Measurements from ENCODE around the gene PPP2R3A. TPM values are rescaled to one million over a fixed set of nuclear protein-coding genes. Genes with fewer than 3 reads are reported as not detected.
A peak's percentile ranks its signal among the peaks of the same experiment; 100 is the strongest.

PPP2R3A gene
- polyA plus RNA-seq, 4 donors: 1.0 to 8.6 (median 3.4) TPM

DNA sequence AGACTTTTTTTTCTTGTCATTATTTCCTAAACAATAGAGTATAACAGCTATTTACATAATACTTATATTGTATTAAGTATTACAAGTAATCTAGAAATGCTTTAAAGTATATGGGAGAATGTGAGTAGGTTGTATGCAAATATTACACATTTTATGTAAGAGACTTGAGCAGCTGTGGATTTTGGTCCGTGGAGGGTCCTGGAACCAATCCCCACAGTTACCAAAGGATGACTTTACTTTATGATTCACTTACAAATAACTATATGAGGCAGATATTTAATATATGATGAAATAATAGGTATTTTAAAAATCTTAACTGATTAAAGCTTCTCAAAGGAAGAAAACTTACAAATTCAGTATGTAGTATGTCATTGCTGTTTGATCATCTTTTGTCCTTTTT lies 56.3 kb downstream of the PPP2R3A start:
- Histone ChIP-seq H3K27me3 (ENCODE audit: control insufficient read depth in 3 of 3, insufficient read depth in 3 of 3, low read length in 3 of 3) (no peaks in the 10 kb centered on the region), H3K4me3 (ENCODE audit: low read depth in 1 of 3, low read length in 3 of 3) (no peak overlapping the region), H3K9me3 (ENCODE audit: control insufficient read depth in 2 of 2, insufficient read depth in 1 of 2, low read depth in 1 of 2, low read length in 1 of 2) (peaks cover 0 to 3% of the 10 kb centered on the region in 2 donors), H3K27ac (ENCODE audit: low read depth in 1 of 3, low read length in 2 of 3) (no peak overlapping the region), H3K36me3 (ENCODE audit: control insufficient read depth in 3 of 3, insufficient read depth in 2 of 3, low read depth in 1 of 3, low read length in 3 of 3) (no peaks in the 10 kb centered on the region), H3K4me1 (ENCODE audit: control insufficient read depth in 3 of 3, insufficient read depth in 2 of 3, low read depth in 1 of 3, low read length in 2 of 3) (no peaks in the 10 kb centered on the region)
- FAIRE-seq (no peak), DNase-seq (no peak)
- WGBS, 3 donors: 85 to 92% (median 86%) methylated on average over 1 of the region's 1 CpG

DNA sequence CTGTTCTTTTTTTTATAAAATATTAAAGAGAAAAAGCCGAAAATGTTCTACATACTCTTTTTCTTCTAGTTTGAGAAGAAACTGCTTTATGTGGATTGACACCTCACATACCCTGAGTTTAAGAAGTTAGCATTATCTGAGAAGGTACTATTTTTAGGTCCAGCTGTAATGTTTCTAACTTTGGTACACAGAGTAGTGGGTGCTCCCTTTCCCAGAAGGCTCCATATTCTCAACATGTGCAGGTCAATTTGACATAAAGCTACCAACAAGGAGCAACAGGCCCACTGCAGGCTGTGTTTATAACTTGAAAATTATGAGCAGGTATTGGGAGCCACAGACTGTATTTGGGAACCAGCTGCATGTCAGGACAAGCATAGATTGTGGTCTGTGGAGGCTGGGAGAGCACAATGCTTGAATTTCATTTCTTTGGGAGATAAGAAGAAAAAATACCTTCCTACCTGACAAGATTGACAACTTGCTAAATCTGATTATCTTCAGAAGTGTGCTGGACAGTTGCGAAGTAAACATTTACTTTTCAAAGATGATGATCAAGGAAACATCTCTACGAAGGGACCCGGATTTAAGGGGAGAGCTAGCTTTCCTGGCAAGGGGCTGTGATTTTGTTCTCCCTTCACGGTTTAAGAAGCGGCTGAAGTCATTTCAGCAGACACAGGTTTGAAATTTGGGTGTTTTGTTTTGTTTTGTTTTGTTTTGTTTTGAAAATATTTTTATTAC lies 57.2 kb downstream of the PPP2R3A start:
- Histone ChIP-seq H3K27me3 (ENCODE audit: control insufficient read depth in 3 of 3, insufficient read depth in 3 of 3, low read length in 3 of 3) (no peaks in the 10 kb centered on the region), H3K9me3 (ENCODE audit: control insufficient read depth in 2 of 2, insufficient read depth in 1 of 2, low read depth in 1 of 2, low read length in 1 of 2) (peaks cover 0 to 3% of the 10 kb centered on the region in 2 donors), H3K27ac (ENCODE audit: low read depth in 1 of 3, low read length in 2 of 3) (no peak overlapping the region), H3K4me3 (ENCODE audit: low read depth in 1 of 3, low read length in 3 of 3) (no peak overlapping the region), H3K36me3 (ENCODE audit: control insufficient read depth in 3 of 3, insufficient read depth in 2 of 3, low read depth in 1 of 3, low read length in 3 of 3) (no peaks in the 10 kb centered on the region), H3K4me1 (ENCODE audit: control insufficient read depth in 3 of 3, insufficient read depth in 2 of 3, low read depth in 1 of 3, low read length in 2 of 3) (no peaks in the 10 kb centered on the region)
- 90 to 92% (median 91%) methylated on average over 6 of the region's 6 CpGs for WGBS, 3 donors
- FAIRE-seq (no peak), DNase-seq (no peak)

- no peak for FAIRE-seq
- H3K4me1 ChIP-seq (ENCODE audit: control insufficient read depth in 3 of 3, insufficient read depth in 2 of 3, low read depth in 1 of 3, low read length in 2 of 3): no peaks in the 10 kb centered on the region
- H3K27ac ChIP-seq (ENCODE audit: low read depth in 1 of 3, low read length in 2 of 3): no peak overlapping the region
- no peak for DNase-seq
- H3K9me3 ChIP-seq (ENCODE audit: control insufficient read depth in 2 of 2, insufficient read depth in 1 of 2, low read depth in 1 of 2, low read length in 1 of 2): peaks cover 0 to 3% of the 10 kb centered on the region in 2 donors
- WGBS, 3 donors: 88 to 91% (median 88%) methylated on average over 3 of the region's 3 CpGs
- H3K36me3 ChIP-seq (ENCODE audit: control insufficient read depth in 3 of 3, insufficient read depth in 2 of 3, low read depth in 1 of 3, low read length in 3 of 3): peaks cover 0 to 2% (median 0%) of the 10 kb centered on the region in 3 donors
- H3K4me3 ChIP-seq (ENCODE audit: low read depth in 1 of 3, low read length in 3 of 3): no peak overlapping the region
- no peaks in the 10 kb centered on the region for H3K27me3 ChIP-seq (ENCODE audit: control insufficient read depth in 3 of 3, insufficient read depth in 3 of 3, low read length in 3 of 3)
Observed at GRCh38 chr3:136023264-136023978, 57.9 kb downstream of the PPP2R3A start.

- Histone ChIP-seq H3K4me3 (ENCODE audit: low read depth in 1 of 3, low read length in 3 of 3) (no peak overlapping the region), H3K27ac (ENCODE audit: low read depth in 1 of 3, low read length in 2 of 3) (no peak overlapping the region), H3K4me1 (ENCODE audit: control insufficient read depth in 3 of 3, insufficient read depth in 2 of 3, low read depth in 1 of 3, low read length in 2 of 3) (no peaks in the 10 kb centered on the region), H3K9me3 (ENCODE audit: control insufficient read depth in 2 of 2, insufficient read depth in 1 of 2, low read depth in 1 of 2, low read length in 1 of 2) (no peaks in the 10 kb centered on the region), H3K36me3 (ENCODE audit: control insufficient read depth in 3 of 3, insufficient read depth in 2 of 3, low read depth in 1 of 3, low read length in 3 of 3) (peaks cover 0 to 6% (median 0%) of the 10 kb centered on the region in 3 donors), H3K27me3 (ENCODE audit: control insufficient read depth in 3 of 3, insufficient read depth in 3 of 3, low read length in 3 of 3) (no peaks in the 10 kb centered on the region)
- no peak for FAIRE-seq
- WGBS, 3 donors: 85 to 92% (median 89%) methylated on average over 3 of the region's 3 CpGs
- DNase-seq: no peak
Observed at GRCh38 chr3:136036306-136036705, 70.8 kb downstream of the PPP2R3A start.

DNA sequence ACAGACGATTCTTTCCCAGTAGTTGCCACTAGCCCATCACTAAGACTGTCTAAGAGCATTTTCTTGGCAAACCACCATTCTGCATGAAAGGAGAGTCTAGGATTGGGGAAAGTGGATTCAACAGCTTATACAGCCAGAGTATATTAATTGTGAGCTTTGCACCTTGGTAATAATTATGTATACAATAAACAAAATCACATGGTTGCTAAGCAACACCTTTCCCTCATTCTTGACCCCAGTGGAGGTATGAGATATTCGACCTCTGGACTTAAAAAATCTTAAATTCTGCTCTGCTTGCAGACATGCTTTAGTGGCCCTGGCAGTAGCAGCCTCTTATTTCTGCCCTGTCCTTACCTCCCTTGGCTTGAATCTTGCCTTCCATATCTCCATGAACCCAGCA lies 73.1 kb downstream of the PPP2R3A start:
- H3K27ac ChIP-seq (ENCODE audit: low read depth in 1 of 3, low read length in 2 of 3): no peak overlapping the region
- peak; percentile 16 to 62 for DNase-seq
- no peak for FAIRE-seq
- H3K27me3 ChIP-seq (ENCODE audit: control insufficient read depth in 3 of 3, insufficient read depth in 3 of 3, low read length in 3 of 3): no peaks in the 10 kb centered on the region
- no peak overlapping the region for H3K4me3 ChIP-seq (ENCODE audit: low read depth in 1 of 3, low read length in 3 of 3)
- H3K36me3 ChIP-seq (ENCODE audit: control insufficient read depth in 3 of 3, insufficient read depth in 2 of 3, low read depth in 1 of 3, low read length in 3 of 3): peaks cover 0 to 7% (median 0%) of the 10 kb centered on the region in 3 donors
- no peaks in the 10 kb centered on the region for H3K4me1 ChIP-seq (ENCODE audit: control insufficient read depth in 3 of 3, insufficient read depth in 2 of 3, low read depth in 1 of 3, low read length in 2 of 3)
- 29 to 69% (median 39%) methylated on average over 2 of the region's 2 CpGs for WGBS, 3 donors
- no peaks in the 10 kb centered on the region for H3K9me3 ChIP-seq (ENCODE audit: control insufficient read depth in 2 of 2, insufficient read depth in 1 of 2, low read depth in 1 of 2, low read length in 1 of 2)

GRCh38 chr3:136042608-136043221 lies 77.2 kb downstream of the PPP2R3A start:
- H3K9me3 ChIP-seq (ENCODE audit: control insufficient read depth in 2 of 2, insufficient read depth in 1 of 2, low read depth in 1 of 2, low read length in 1 of 2): no peaks in the 10 kb centered on the region
- no peaks in the 10 kb centered on the region for H3K4me1 ChIP-seq (ENCODE audit: control insufficient read depth in 3 of 3, insufficient read depth in 2 of 3, low read depth in 1 of 3, low read length in 2 of 3)
- FAIRE-seq (peak; percentile 23), DNase-seq (peak; percentile 55 to 60)
- no peak overlapping the region for H3K27ac ChIP-seq (ENCODE audit: low read depth in 1 of 3, low read length in 2 of 3)
- H3K36me3 ChIP-seq (ENCODE audit: control insufficient read depth in 3 of 3, insufficient read depth in 2 of 3, low read depth in 1 of 3, low read length in 3 of 3): peaks cover 0 to 18% (median 0%) of the 10 kb centered on the region in 3 donors
- H3K27me3 ChIP-seq (ENCODE audit: control insufficient read depth in 3 of 3, insufficient read depth in 3 of 3, low read length in 3 of 3): no peaks in the 10 kb centered on the region
- no peak overlapping the region for H3K4me3 ChIP-seq (ENCODE audit: low read depth in 1 of 3, low read length in 3 of 3)
- WGBS, 3 donors: 76 to 77% (median 76%) methylated on average over 7 of the region's 7 CpGs

DNA sequence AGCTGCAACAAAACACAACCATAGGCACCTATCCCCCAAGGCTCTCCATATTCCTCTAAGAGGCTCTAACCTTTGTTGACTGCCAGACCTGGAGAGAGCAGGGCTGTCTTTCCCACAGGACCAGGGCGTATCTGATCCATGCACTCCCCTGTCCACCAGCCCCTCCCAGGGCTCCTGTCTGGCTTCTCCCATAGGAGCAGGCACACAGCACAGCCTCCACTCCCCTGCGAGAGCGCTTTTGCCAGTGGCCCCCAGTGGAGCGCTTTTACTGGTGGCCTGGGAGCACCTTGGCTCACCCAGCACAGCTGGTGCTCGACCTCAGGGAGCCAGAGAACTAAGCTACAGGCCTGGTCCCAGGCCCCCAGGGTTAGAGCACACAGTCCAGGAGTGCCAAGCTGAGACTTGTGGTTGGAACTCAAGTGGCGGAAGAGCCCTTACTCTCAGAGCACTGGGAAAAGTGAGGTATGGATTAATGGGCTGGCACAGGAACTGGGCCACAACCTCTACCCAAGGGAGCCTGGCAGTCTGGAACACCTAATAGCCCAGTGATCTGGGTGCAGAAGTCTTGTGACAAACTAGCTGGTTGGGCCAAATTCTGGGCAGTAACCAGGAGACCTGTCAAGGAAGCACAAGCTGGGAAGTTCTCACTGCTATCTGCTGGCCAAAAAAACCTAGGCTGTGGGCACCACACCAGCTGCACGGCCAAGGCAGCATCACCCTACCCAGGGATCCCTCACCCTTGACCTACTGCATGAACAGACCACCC lies 79.6 kb downstream of the PPP2R3A start:
- 89 to 94% (median 93%) methylated on average over 7 of the region's 7 CpGs for WGBS, 3 donors
- Histone ChIP-seq H3K36me3 (ENCODE audit: control insufficient read depth in 3 of 3, insufficient read depth in 2 of 3, low read depth in 1 of 3, low read length in 3 of 3) (peaks cover 0 to 18% (median 0%) of the 10 kb centered on the region in 3 donors), H3K27ac (ENCODE audit: low read depth in 1 of 3, low read length in 2 of 3) (no peak overlapping the region), H3K4me1 (ENCODE audit: control insufficient read depth in 3 of 3, insufficient read depth in 2 of 3, low read depth in 1 of 3, low read length in 2 of 3) (no peaks in the 10 kb centered on the region), H3K4me3 (ENCODE audit: low read depth in 1 of 3, low read length in 3 of 3) (no peak overlapping the region), H3K27me3 (ENCODE audit: control insufficient read depth in 3 of 3, insufficient read depth in 3 of 3, low read length in 3 of 3) (no peaks in the 10 kb centered on the region), H3K9me3 (ENCODE audit: control insufficient read depth in 2 of 2, insufficient read depth in 1 of 2, low read depth in 1 of 2, low read length in 1 of 2) (no peaks in the 10 kb centered on the region)
- FAIRE-seq: no peak
- DNase-seq: no peak

GRCh38 chr3:136048068-136048467 lies 82.5 kb downstream of the PPP2R3A start:
- Histone ChIP-seq H3K4me1 (ENCODE audit: control insufficient read depth in 3 of 3, insufficient read depth in 2 of 3, low read depth in 1 of 3, low read length in 2 of 3) (no peaks in the 10 kb centered on the region), H3K27ac (ENCODE audit: low read depth in 1 of 3, low read length in 2 of 3) (no peak overlapping the region), H3K9me3 (ENCODE audit: control insufficient read depth in 2 of 2, insufficient read depth in 1 of 2, low read depth in 1 of 2, low read length in 1 of 2) (no peaks in the 10 kb centered on the region), H3K36me3 (ENCODE audit: control insufficient read depth in 3 of 3, insufficient read depth in 2 of 3, low read depth in 1 of 3, low read length in 3 of 3) (peaks cover 0 to 17% (median 0%) of the 10 kb centered on the region in 3 donors), H3K4me3 (ENCODE audit: low read depth in 1 of 3, low read length in 3 of 3) (no peak overlapping the region), H3K27me3 (ENCODE audit: control insufficient read depth in 3 of 3, insufficient read depth in 3 of 3, low read length in 3 of 3) (no peaks in the 10 kb centered on the region)
- WGBS, 3 donors: 94 to 99% (median 96%) methylated on average over 7 of the region's 7 CpGs
- DNase-seq: no peak
- FAIRE-seq: no peak

Measured in small intestine (tissue), 7 donors.